Measurements from ENCODE around the gene CBFB. TPM values are rescaled to one million over a fixed set of nuclear protein-coding genes. Genes with fewer than 3 reads are reported as not detected.

CBFB gene
- total and polyA plus RNA-seq, 2 of the 13 experiments (the other 11 are each of a cell fraction or from before 2014, with no cell fraction given) = 22.1 to 70.8 TPM

DNA sequence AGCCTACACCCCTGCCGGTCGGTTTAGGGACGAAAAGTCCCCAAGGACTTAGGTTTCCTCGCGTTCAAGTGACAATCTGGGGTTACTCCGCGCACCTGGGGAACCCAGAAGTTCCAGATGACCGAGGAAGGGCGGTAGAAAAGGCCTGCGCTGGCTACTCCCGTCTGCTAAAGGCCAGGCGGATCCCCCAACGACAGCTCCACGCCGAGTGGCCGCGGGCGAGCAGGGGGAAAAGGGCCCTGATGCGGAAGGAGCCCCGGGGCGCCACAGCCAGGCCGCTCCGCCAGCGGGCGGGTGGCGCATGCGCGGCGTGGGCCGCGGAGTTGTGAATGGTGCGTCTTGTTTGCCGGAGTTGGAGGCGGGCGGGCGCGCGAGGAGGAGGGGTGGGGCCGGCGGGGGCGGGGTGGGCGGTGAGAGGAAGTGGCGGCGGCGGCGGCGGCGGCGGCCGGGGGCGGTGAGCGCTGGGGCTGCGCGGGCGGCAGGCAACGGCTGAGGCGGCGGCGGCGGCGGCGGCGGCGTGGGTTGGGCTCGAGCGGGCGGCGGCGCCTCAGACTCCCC, at the start of gene CBFB (continued):
- TF ChIP-seq KDM3A (CRISPR knock-in tag; IDR thresholded peaks at IDR 0.05; ENCODE audit: low read depth) = peak; percentile 91; the same call in 1 of the 2 replicates
- TF ChIP-seq SSRP1 (CRISPR knock-in tag; IDR thresholded peaks at IDR 0.05) = no peak
- peak; percentile 36; the same call in 1 of the 2 replicates for TF ChIP-seq ZNF343 (CRISPR knock-in tag; IDR thresholded peaks at IDR 0.05)
- TF ChIP-seq ATF1 (CRISPR knock-in tag; IDR thresholded peaks at IDR 0.05) = no peak
- peak; percentile 61; the same call in 1 of the 2 replicates for TF ChIP-seq ZNF616 (CRISPR knock-in tag; IDR thresholded peaks at IDR 0.05; ENCODE audit: low read depth)
- peak; percentile 69 for TF ChIP-seq PAXIP1 (CRISPR knock-in tag; conservative IDR thresholded peaks at IDR 0.05)
- TF ChIP-seq SCMH1 (CRISPR knock-in tag; IDR thresholded peaks at IDR 0.05; ENCODE audit: borderline replicate concordance) = no peak
- TF ChIP-seq KAT7 (CRISPR knock-in tag; IDR thresholded peaks at IDR 0.05; ENCODE audit: borderline replicate concordance) = peak; percentile 60; the same call in 1 of the 2 replicates
- no peak for TF ChIP-seq ZNF496 (CRISPR knock-in tag; IDR thresholded peaks at IDR 0.05; ENCODE audit: insufficient replicate concordance)
- TF ChIP-seq RORA (CRISPR knock-in tag; IDR thresholded peaks at IDR 0.05) = no peak
- no peak; the same call in 1 of the 2 replicates for TF ChIP-seq E2F5 (CRISPR knock-in tag; conservative IDR thresholded peaks at IDR 0.05)
- TF ChIP-seq REL (CRISPR knock-in tag; conservative IDR thresholded peaks at IDR 0.05) = 0 out of 2 replicates have a peak, but pooled peaks have one; percentile 10
- TF ChIP-seq SPEN (CRISPR knock-in tag; IDR thresholded peaks at IDR 0.05; ENCODE audit: low read depth) = peak; percentile 93
- TF ChIP-seq, protein P1, sequence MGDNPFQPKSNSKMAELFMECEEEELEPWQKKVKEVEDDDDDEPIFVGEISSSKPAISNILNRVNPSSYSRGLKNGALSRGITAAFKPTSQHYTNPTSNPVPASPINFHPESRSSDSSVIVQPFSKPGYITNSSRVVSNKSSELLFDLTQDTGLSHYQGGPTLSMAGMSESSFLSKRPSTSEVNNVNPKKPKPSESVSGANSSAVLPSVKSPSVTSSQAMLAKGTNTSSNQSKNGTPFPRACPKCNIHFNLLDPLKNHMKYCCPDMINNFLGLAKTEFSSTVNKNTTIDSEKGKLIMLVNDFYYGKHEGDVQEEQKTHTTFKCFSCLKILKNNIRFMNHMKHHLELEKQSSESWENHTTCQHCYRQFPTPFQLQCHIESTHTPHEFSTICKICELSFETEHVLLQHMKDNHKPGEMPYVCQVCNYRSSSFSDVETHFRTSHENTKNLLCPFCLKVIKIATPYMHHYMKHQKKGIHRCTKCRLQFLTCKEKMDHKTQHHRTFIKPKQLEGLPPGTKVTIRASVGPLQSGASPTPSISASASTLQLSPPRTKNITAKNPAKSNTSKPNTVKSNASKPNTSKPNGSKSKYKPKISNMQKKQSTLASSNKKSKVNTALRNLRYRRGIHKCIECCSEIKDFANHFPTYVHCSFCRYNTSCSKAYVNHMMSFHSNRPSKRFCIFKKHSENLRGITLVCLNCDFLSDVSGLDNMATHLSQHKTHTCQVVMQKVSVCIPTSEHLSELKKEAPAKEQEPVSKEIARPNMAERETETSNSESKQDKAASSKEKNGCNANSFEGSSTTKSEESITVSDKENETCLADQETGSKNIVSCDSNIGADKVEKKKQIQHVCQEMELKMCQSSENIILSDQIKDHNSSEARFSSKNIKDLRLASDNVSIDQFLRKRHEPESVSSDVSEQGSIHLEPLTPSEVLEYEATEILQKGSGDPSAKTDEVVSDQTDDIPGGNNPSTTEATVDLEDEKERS (CRISPR knock-in tag; IDR thresholded peaks at IDR 0.05) = peak; percentile 91; the same call in 1 of the 2 replicates
- peak; percentile 95 to 99 for TF ChIP-seq POLR2A (IDR thresholded peaks at IDR 0.05; ENCODE audit: insufficient read depth in 1 of 2, low read depth in 2 of 2, low read length in 2 of 2)
- TF ChIP-seq NFYB (CRISPR knock-in tag; IDR thresholded peaks at IDR 0.05) = peak; percentile 56
- no peak for TF ChIP-seq RBM22 (optimal IDR thresholded peaks at IDR 0.05; ENCODE audit: low read length)
- TF ChIP-seq ZNF782 (CRISPR knock-in tag; IDR thresholded peaks at IDR 0.05; ENCODE audit: borderline replicate concordance) = peak; percentile 78; the same call in 1 of the 2 replicates
- no peak for TF ChIP-seq KLF9 (CRISPR knock-in tag; IDR thresholded peaks at IDR 0.05; ENCODE audit: low read depth)
- TF ChIP-seq, protein P2, sequence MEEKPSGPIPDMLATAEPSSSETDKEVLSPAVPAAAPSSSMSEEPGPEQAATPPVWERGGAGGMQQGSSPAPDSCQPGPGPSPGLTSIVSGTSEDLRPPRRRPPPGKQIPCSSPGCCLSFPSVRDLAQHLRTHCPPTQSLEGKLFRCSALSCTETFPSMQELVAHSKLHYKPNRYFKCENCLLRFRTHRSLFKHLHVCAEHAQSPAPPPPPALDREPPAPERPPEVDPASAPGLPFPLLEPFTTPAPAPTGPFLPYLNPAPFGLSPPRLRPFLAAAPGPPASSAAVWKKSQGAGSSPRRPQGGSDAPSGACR (CRISPR knock-in tag; IDR thresholded peaks at IDR 0.05) = peak; percentile 21; the same call in 1 of the 2 replicates
- peak; percentile 54; the same call in 1 of the 2 replicates for TF ChIP-seq ZNF777 (CRISPR knock-in tag; IDR thresholded peaks at IDR 0.05)
